SJSA1 (cell line): Measurements from ENCODE around the gene ARID2. TPM values are rescaled to one million over a fixed set of nuclear protein-coding genes. Genes with fewer than 3 reads are reported as not detected.

Experiments used
- DNase-seq, 2 experiments: peaks; one replicate each; pipeline ENCODE4 v3.0.0-alpha.2; 2015 to 2020; ENCODE audit warnings: low spot score in 2 of 2, low read depth in 1 of 2
- H3K27ac ChIP-seq: fragments of 250-450 bp; sonication (Bioruptor Pico); 2 replicates; pipeline ENCODE4 v1.5.1; 2020; ENCODE audit warnings: mild to moderate bottlenecking, moderate library complexity
- H3K27me3 ChIP-seq: fragments of 250-450 bp; sonication (Bioruptor Pico); replicated peaks from 2 replicates; pipeline ENCODE4 v1.5.1; 2020; ENCODE audit warnings: mild to moderate bottlenecking, moderate library complexity
- H3K36me3 ChIP-seq: fragments of 250-450 bp; sonication (Bioruptor Pico); 2 replicates; pipeline ENCODE4 v1.5.1; 2020; ENCODE audit warnings: mild to moderate bottlenecking
- H3K4me1 ChIP-seq: fragments of 250-450 bp; sonication (Bioruptor Pico); replicated peaks from 2 replicates; pipeline ENCODE4 v1.6.1; 2021; ENCODE audit warnings: mild to moderate bottlenecking
- H3K4me3 ChIP-seq: fragments of 250-450 bp; sonication (Bioruptor Pico); 2 replicates; pipeline ENCODE4 v1.5.1; 2020; ENCODE audit warnings: mild to moderate bottlenecking
- H3K9me3 ChIP-seq: fragments of 250-450 bp; sonication (Bioruptor Pico); replicated peaks from 2 replicates; pipeline ENCODE4 v1.5.1; 2020; ENCODE audit warnings: mild to moderate bottlenecking
- total RNA-seq: library from RNA; depleted of rRNA; stranded (reverse); fragments of >200 nt; shearing (Covaris generic); gene quantifications from 2 replicates; pipeline ENCODE4 v1.2.3, GENCODE V29; 2014; rRNA removed

Gene ARID2, protein sequence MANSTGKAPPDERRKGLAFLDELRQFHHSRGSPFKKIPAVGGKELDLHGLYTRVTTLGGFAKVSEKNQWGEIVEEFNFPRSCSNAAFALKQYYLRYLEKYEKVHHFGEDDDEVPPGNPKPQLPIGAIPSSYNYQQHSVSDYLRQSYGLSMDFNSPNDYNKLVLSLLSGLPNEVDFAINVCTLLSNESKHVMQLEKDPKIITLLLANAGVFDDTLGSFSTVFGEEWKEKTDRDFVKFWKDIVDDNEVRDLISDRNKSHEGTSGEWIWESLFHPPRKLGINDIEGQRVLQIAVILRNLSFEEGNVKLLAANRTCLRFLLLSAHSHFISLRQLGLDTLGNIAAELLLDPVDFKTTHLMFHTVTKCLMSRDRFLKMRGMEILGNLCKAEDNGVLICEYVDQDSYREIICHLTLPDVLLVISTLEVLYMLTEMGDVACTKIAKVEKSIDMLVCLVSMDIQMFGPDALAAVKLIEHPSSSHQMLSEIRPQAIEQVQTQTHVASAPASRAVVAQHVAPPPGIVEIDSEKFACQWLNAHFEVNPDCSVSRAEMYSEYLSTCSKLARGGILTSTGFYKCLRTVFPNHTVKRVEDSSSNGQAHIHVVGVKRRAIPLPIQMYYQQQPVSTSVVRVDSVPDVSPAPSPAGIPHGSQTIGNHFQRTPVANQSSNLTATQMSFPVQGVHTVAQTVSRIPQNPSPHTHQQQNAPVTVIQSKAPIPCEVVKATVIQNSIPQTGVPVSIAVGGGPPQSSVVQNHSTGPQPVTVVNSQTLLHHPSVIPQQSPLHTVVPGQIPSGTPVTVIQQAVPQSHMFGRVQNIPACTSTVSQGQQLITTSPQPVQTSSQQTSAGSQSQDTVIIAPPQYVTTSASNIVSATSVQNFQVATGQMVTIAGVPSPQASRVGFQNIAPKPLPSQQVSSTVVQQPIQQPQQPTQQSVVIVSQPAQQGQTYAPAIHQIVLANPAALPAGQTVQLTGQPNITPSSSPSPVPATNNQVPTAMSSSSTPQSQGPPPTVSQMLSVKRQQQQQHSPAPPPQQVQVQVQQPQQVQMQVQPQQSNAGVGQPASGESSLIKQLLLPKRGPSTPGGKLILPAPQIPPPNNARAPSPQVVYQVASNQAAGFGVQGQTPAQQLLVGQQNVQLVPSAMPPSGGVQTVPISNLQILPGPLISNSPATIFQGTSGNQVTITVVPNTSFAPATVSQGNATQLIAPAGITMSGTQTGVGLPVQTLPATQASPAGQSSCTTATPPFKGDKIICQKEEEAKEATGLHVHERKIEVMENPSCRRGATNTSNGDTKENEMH (N-terminal part only)
- total RNA-seq = 6.6 and 12.0 TPM in 2 replicates

DNA sequence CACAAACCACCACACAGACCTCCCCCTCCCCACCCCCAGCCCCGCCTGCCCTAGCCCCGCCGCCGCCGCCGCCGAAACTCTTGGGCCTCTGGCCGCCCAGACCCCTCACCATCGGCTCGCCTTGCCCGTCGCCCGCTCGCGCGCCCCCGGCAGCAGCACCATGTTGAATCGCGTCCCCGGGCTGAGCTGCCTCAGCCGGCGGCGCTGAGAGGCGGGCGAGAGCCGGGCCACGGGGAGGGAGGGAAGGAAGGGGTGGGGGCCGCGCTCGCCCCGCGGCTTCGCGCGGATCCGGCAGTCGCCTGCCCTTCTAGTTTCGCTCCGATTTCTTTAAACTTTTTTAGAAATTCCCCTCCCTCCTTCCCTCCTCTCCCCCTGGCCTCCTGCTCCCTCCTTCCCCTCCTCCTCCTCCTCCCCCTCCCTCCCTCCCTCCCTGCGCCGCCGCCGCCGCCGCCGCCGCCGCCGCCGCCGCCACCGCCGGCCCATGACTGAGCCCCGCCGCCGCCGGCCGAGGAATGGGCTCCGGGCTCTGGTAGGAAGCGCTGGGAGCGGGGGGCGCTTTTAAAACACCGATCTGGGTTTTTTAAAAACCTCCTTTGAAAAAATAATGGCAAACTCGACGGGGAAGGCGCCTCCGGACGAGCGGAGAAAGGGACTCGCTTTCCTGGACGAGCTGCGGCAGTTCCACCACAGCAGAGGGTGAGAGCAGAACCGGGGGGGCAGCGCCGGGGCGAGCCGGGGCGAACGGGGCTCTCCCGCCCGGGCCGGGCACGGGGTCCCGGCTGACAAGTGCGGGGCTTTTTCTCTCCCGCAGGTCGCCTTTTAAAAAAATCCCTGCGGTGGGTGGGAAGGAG is at the start of gene ARID2:
TSS of gene ARID2 (plus strand) at position 474 of the 851 bp plus-strand sequence. CDS start at position 605, 131 bp downstream.
- peak; percentile 64 to 86 for DNase-seq

DNA sequence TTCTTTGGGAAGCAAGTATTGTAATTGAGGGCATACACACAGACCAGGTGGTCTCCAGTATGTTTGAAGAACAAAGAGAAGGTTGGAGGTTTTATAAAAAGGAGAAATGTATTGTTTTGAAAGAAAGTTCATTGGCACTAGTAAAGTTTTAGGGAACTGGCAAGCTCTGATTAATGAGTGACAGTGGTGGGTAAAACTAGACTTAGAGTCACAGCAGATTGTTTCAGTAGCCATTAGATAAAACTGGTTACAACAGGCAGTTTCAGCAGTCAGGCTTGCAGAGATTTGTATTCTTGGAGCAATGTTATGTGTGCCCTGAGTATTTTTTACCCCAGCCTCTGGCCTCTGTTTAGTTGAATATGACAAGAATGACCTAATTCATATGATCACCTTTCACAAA is 49.1 kb upstream of the ARID2 start:
- Histone ChIP-seq H3K4me1 (no peaks in the 10 kb centered on the region), H3K27me3 (0 out of 2 replicates have a peak, but pooled peaks cover 4% of the 10 kb centered on the region), H3K36me3 (no peaks in the 10 kb centered on the region), H3K27ac (no peak overlapping the region), H3K9me3 (no peaks in the 10 kb centered on the region), H3K4me3 (no peak overlapping the region)
- DNase-seq = no peak

More for the DNA sequence above, at the start of gene ARID2:
- Histone ChIP-seq H3K4me1 (peaks cover 8% of the 10 kb centered on the region; the same call in 1 of the 2 replicates), H3K4me3 (peak within 1 kb of the TSS; percentile 69), H3K36me3 (peaks cover 25% of the 10 kb centered on the region), H3K27me3 (no peaks in the 10 kb centered on the region), H3K9me3 (no peaks in the 10 kb centered on the region), H3K27ac (peak within 1 kb of the TSS; percentile 88)

DNA sequence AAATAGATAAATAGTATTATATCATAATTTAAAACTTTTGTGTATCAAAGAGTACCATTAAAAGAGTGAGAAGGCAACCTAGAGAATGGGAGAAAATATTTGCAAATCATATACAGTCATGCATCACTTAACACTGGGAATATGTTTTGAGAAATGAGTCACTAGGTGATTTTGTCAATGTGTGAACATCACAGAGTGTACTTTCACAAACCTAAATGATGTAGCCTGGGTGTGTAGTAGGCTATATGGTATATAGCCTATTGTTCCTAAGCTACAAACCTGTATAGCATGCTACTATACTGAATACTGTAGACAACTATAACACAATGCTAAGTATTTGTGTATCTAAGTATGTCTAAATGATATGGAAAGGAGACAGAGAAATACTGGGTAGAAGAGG is 48.0 kb upstream of the ARID2 start:
- Histone ChIP-seq H3K4me1 (no peaks in the 10 kb centered on the region), H3K27me3 (0 out of 2 replicates have a peak, but pooled peaks cover 4% of the 10 kb centered on the region), H3K27ac (no peak overlapping the region), H3K4me3 (no peak overlapping the region), H3K36me3 (no peaks in the 10 kb centered on the region), H3K9me3 (no peaks in the 10 kb centered on the region)
- DNase-seq = no peak

DNA sequence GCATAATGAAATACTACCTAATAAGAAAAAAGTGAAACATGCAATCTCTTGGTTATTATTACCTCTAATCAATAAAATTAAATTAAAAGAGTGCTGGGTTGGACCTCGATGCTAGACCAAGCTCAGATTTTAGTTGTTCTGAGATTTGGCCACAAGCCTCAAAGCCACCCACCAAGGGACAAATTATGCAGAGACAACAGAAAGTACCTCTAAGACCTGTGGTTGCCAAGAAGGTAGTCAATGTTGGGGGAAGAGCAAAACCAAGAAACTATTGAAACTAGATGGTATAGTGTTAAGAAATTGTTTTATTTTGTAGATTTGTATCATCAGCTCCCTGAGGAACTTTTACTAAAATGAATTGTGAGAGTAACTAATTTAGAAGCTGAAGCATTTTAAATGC is 43.8 kb upstream of the ARID2 start:
- H3K4me3 ChIP-seq = no peak overlapping the region
- H3K27ac ChIP-seq = no peak overlapping the region
- no peaks in the 10 kb centered on the region for H3K4me1 ChIP-seq
- H3K27me3 ChIP-seq = peaks cover 4% of the 10 kb centered on the region; the same call in 1 of the 2 replicates
- DNase-seq = no peak
- no peaks in the 10 kb centered on the region for H3K36me3 ChIP-seq
- no peaks in the 10 kb centered on the region for H3K9me3 ChIP-seq

DNA sequence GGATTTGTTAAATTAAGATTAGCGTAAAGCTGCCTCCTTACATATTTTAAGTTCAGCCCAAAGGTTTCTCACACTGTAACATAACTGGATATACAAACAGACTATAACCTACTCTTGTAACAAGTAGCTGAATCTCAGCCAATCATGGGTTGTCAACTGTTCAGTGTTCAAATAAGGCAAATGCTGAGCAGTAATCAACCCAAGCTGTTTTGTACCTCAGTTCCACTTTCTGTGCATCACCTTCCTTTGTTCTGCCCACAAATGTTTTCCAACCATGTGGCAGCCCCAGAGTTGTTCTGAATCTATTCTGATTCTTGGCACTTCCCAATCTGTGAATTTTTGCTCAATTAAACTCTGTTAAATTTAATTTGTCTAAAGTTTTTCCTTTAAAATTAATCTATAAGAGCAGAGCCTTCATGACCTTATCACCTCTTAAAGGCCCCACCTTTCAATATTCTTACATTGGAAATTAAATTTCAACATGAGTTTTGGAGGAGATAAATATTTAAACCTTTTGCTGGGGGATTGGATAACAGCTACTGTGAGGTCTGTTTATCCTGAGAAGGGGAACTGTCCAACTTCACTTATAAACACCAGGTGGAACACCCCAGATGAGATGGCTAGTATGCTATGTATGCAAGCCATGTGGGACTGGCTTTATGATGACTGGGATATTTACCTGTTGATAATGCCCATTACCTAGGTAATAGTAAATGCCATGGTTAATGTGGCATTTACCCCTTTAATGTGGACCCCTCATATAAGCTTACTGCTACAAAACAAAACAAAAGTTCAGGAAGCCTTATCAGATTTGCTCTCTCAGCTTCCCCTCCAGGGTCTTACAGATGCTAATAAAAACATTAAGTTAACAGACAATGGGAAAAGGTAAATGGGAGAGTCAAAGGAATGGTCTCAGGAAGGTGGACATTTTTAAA is 42.2 kb upstream of the ARID2 start:
- peaks cover 4% of the 10 kb centered on the region; the same call in 1 of the 2 replicates for H3K27me3 ChIP-seq
- no peaks in the 10 kb centered on the region for H3K9me3 ChIP-seq
- no peak for DNase-seq
- H3K36me3 ChIP-seq = no peaks in the 10 kb centered on the region
- no peak overlapping the region for H3K4me3 ChIP-seq
- no peak overlapping the region for H3K27ac ChIP-seq
- no peaks in the 10 kb centered on the region for H3K4me1 ChIP-seq

DNA sequence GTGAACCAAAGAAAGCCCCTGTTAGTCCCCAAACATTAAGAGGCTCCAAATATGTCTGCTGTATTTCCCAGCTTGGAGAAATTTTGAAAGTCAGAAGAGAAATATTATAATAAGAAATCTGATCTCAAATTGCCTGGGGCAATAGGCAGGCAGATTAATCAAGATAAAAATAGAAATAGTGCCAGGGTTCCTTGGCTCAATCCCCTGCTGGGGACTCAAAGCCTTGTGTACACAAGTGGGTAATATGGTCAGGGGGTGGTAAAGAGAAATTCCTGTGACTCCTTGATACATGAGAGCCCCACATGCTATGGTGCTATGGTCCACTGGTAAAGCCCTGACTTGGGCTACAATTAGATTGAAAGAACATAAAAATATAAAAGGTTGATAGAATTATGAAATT is 41.3 kb upstream of the ARID2 start:
- H3K27me3 ChIP-seq = peaks cover 4% of the 10 kb centered on the region; the same call in 1 of the 2 replicates
- H3K4me3 ChIP-seq = no peak overlapping the region
- no peak overlapping the region for H3K27ac ChIP-seq
- no peaks in the 10 kb centered on the region for H3K9me3 ChIP-seq
- H3K36me3 ChIP-seq = no peaks in the 10 kb centered on the region
- no peaks in the 10 kb centered on the region for H3K4me1 ChIP-seq
- DNase-seq = no peak

DNA sequence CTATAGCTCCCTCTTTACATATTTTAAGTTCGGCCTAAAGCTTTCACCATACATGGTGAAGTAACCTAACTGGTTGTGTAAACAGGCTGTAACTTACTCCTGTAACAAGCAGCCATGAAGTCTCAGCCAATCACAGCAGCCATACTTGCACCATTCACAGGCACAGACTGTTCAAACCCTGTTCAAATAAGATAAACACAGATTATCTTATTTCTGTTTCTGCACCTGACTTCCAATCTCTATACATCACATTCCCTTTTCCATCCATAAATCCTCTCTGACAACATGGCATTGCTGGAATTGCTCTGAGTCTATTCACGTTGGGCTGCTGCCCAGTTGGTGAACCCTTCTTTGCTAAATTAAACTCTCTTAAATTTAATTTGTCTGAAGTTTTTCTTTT is 34.5 kb upstream of the ARID2 start:
- H3K4me1 ChIP-seq = no peaks in the 10 kb centered on the region
- no peak overlapping the region for H3K27ac ChIP-seq
- H3K36me3 ChIP-seq = no peaks in the 10 kb centered on the region
- DNase-seq = no peak
- H3K4me3 ChIP-seq = no peak overlapping the region
- H3K27me3 ChIP-seq = peaks cover 2% of the 10 kb centered on the region; the same call in 1 of the 2 replicates
- no peaks in the 10 kb centered on the region; the same call in 1 of the 2 replicates for H3K9me3 ChIP-seq

DNA sequence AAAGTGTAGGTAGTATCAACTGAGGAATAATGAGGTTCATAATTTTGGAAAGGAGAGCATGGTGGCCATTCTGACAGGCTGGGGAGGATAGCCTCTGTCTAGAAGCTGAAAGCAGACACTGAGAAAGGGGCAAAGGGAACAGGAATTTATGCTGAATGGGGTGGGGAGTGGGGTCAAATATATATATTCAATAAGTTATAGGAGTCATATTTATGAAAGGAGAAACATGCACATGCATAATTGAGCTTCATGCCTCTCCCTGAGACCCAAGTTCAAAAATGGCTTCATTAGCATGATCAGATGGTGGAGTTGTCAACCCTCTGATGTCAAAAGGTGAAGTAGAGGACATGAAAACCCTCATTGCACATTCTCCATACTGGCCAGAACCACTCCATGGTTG is 33.9 kb upstream of the ARID2 start:
- H3K4me1 ChIP-seq = no peaks in the 10 kb centered on the region
- no peaks in the 10 kb centered on the region for H3K36me3 ChIP-seq
- no peak overlapping the region for H3K27ac ChIP-seq
- DNase-seq = no peak
- H3K4me3 ChIP-seq = no peak overlapping the region
- H3K9me3 ChIP-seq = no peaks in the 10 kb centered on the region; the same call in 1 of the 2 replicates
- 0 out of 2 replicates have a peak, but pooled peaks cover 2% of the 10 kb centered on the region for H3K27me3 ChIP-seq

DNA sequence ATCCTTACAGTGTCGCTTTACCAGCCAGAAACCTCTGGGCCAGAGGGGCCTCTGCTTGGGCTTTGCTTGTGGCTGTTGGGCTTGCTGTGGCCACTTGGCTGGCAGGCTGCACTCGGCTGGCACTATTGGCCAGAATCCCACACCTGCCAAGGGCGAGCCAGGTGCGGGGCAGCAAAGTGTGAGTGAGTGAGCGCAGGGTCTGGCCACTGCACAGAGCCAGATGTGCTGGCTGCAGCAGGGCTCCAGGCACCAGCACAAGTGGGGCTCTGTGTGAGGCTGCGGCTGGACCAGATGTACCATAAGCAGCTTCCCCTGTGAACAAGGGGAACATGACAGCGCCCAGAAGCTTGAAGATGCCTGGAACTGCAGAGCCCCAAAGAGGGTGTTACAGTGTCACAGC is 33.5 kb upstream of the ARID2 start:
- 0 out of 2 replicates have a peak, but pooled peaks cover 2% of the 10 kb centered on the region for H3K27me3 ChIP-seq
- H3K4me3 ChIP-seq = no peak overlapping the region
- no peak for DNase-seq
- no peaks in the 10 kb centered on the region; the same call in 1 of the 2 replicates for H3K9me3 ChIP-seq
- H3K36me3 ChIP-seq = no peaks in the 10 kb centered on the region
- no peak overlapping the region for H3K27ac ChIP-seq
- no peaks in the 10 kb centered on the region for H3K4me1 ChIP-seq

DNA sequence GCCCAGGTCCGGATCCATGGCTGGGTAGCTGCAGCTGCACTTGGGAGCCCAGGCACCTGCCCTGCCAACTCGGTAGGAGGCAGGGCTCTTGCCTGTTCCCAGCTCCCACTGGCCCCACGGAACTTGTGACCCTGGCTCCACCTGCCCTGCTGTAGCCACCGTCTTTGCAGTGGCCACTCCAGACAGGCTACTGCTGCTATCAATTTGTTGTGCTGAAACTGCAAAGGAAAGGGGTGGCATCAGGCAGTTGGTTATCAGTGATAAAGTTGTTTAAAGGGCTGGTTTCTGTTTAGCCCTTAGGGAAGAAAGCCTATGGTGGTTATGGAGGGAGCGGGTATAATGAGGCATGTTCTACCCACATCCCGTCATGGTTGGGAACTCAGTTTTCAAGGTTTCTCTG is 32.1 kb upstream of the ARID2 start:
- no peak overlapping the region for H3K27ac ChIP-seq
- no peak for DNase-seq
- 0 out of 2 replicates have a peak, but pooled peaks cover 2% of the 10 kb centered on the region for H3K27me3 ChIP-seq
- no peaks in the 10 kb centered on the region; the same call in 1 of the 2 replicates for H3K9me3 ChIP-seq
- H3K4me3 ChIP-seq = no peak overlapping the region
- no peaks in the 10 kb centered on the region for H3K36me3 ChIP-seq
- no peaks in the 10 kb centered on the region for H3K4me1 ChIP-seq

DNA sequence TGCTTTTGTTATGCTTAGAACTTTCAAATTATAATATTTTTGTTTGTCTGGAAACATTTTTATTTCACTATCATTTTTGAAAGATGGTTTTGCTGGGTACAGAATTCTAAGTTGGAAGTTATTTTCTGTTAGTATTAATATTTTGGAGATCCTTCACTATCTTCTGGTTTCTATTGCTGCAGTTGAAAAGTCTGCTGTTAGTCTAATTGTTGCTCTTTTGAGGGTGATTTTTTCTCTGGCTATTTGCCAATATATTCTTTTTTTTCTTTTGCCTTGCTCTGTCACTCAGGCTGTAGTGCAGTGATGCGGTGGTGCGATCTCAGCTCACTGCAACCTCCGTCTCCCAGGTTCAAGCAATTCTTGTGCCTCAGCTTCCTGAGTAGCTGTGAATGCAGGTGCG is 28.2 kb upstream of the ARID2 start:
- Histone ChIP-seq H3K9me3 (no peaks in the 10 kb centered on the region), H3K27me3 (0 out of 2 replicates have a peak, but pooled peaks cover 2% of the 10 kb centered on the region), H3K4me3 (no peak overlapping the region), H3K27ac (no peak overlapping the region), H3K36me3 (no peaks in the 10 kb centered on the region), H3K4me1 (no peaks in the 10 kb centered on the region)
- DNase-seq = no peak
